Measurements from ENCODE around the gene PLCL1. TPM values are rescaled to one million over a fixed set of nuclear protein-coding genes. Genes with fewer than 3 reads are reported as not detected.

PLCL1 gene
- total and polyA plus RNA-seq, 2 donors (not counting 3 experiments of a cell fraction or from before 2014, with no cell fraction given), result 0.79 to 3.4 TPM

DNA sequence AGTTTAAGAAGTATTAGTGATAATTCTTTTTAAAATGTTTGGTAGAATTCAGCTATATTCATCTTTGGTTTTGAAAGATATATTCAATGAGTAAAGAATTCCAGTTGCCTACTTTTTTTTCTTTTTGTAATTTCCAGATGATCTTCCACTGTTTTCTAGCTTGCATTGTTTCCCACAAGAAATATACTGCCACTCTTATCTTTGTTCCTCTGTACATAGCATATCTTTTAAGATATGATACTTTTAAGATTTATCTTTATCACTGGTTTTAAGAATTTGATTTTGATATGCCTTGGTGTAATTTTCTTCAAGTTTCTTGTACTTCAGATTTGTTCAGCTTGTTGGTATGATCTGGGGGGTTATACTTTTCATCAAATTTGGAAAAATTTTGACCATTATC lies 374.4 kb downstream of the PLCL1 start:
- no peak for FAIRE-seq

DNA sequence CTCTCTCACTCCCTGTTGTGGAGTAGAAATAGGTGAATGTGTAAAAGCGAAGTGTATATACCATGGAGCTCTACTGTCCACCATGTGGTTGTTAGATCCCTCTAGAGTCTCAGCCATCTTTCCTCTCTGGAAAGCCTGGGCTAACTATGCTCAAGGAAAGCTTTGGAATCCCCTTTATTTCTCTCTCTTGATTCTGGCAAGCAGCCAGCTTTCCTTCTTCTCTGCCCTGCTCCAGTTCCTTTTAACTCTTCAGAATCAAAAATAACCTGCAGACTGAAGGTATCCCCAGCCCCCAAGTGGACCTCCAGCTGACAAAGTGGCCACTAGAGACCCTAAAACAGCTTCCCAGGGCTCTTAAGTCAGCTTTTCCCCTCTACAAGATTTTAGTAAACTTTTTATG lies 381.9 kb downstream of the PLCL1 start:
- Histone ChIP-seq H3K9me3 (replicated peaks; ENCODE audit: control insufficient read depth, insufficient read depth, low read length) (no peaks in the 10 kb centered on the region), H3K4me1 (ENCODE audit: control insufficient read depth, extremely low read depth, insufficient read depth, low read length) (no peaks in the 10 kb centered on the region), H3K4me2 (ENCODE audit: insufficient read depth, low read length) (no peak overlapping the region), H3K79me2 (ENCODE audit: control insufficient read depth, insufficient read depth, low read length) (no peaks in the 10 kb centered on the region), H3K27ac (ENCODE audit: insufficient read depth, low read depth, low read length) (no peak overlapping the region), H3K4me3 (replicated peaks in 1 of 3; ENCODE audit: insufficient read depth in 1 of 3, low read depth in 1 of 3, low read length in 3 of 3) (no peak overlapping the region), H3K36me3 (ENCODE audit: control insufficient read depth in 2 of 2, extremely low read depth in 1 of 2, insufficient read depth in 2 of 2, low read length in 2 of 2) (no peaks in the 10 kb centered on the region), H2AFZ (ENCODE audit: low read depth, low read length) (no peak overlapping the region), H3K9ac (replicated peaks; ENCODE audit: extremely low read depth, insufficient read depth, low read length) (no peak overlapping the region), H3K27me3 (ENCODE audit: control insufficient read depth in 2 of 2, insufficient read depth in 2 of 2, low read length in 2 of 2) (no peaks in the 10 kb centered on the region), H3K9me1 (replicated peaks; ENCODE audit: control insufficient read depth, extremely low read depth, insufficient read depth, low read length) (no peaks in the 10 kb centered on the region), H4K20me1 (replicated peaks; ENCODE audit: control insufficient read depth, extremely low read depth, insufficient read depth, low read length) (no peaks in the 10 kb centered on the region)
- intact Hi-C loops (cut with micrococcal nuclease), result no loop called here
- CTCF ChIA-PET, result no interaction called here
- TF ChIP-seq GATA2 (IDR thresholded peaks at IDR 0.05; ENCODE audit: insufficient read depth, insufficient read length, low read depth, low read length) (no peak), FOS (IDR thresholded peaks at IDR 0.05; ENCODE audit: borderline replicate concordance, insufficient read depth, low read length) (no peak), EZH2 (IDR thresholded peaks at IDR 0.05; ENCODE audit: borderline replicate concordance, low read depth, low read length, severe bottlenecking) (no peak), JUN (IDR thresholded peaks at IDR 0.05; ENCODE audit: borderline replicate concordance, insufficient read depth, insufficient read length, low read depth) (no peak), POLR2A (IDR thresholded peaks at IDR 0.05; ENCODE audit: low read depth, low read length) (no peak), MYC (IDR thresholded peaks at IDR 0.05; ENCODE audit: low read depth, low read length) (no peak), POLR2AphosphoS5 (IDR thresholded peaks at IDR 0.05; ENCODE audit: insufficient read depth, low read depth, low read length) (no peak)
- TF ChIP-seq, protein P1, sequence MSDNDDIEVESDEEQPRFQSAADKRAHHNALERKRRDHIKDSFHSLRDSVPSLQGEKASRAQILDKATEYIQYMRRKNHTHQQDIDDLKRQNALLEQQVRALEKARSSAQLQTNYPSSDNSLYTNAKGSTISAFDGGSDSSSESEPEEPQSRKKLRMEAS (IDR thresholded peaks at IDR 0.05; ENCODE audit: insufficient read depth, insufficient read length), result no peak
- TF ChIP-seq, protein P2, sequence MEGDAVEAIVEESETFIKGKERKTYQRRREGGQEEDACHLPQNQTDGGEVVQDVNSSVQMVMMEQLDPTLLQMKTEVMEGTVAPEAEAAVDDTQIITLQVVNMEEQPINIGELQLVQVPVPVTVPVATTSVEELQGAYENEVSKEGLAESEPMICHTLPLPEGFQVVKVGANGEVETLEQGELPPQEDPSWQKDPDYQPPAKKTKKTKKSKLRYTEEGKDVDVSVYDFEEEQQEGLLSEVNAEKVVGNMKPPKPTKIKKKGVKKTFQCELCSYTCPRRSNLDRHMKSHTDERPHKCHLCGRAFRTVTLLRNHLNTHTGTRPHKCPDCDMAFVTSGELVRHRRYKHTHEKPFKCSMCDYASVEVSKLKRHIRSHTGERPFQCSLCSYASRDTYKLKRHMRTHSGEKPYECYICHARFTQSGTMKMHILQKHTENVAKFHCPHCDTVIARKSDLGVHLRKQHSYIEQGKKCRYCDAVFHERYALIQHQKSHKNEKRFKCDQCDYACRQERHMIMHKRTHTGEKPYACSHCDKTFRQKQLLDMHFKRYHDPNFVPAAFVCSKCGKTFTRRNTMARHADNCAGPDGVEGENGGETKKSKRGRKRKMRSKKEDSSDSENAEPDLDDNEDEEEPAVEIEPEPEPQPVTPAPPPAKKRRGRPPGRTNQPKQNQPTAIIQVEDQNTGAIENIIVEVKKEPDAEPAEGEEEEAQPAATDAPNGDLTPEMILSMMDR (IDR thresholded peaks at IDR 0.05; ENCODE audit: extremely low read depth in 1 of 2, insufficient read depth in 1 of 2, low read depth in 1 of 2, low read length in 2 of 2), result no peak
- DNase-seq (ENCODE audit: low read depth, low spot score) (no peak), FAIRE-seq (no peak)
- no TSS peak for BruUV-seq (replicated peaks)
- POLR2A ChIA-PET, result no interaction called here
- dilution Hi-C loops (cut with MboI; ENCODE audit: extremely low pct_ligation_motif_present, low sequenced_read_pairs), result no loop called here

More for the DNA sequence above, 374.4 kb downstream of the PLCL1 start:
- Histone ChIP-seq H3K9me1 (replicated peaks; ENCODE audit: control insufficient read depth, extremely low read depth, insufficient read depth, low read length) (no peaks in the 10 kb centered on the region), H3K36me3 (ENCODE audit: control insufficient read depth in 2 of 2, extremely low read depth in 1 of 2, insufficient read depth in 2 of 2, low read length in 2 of 2) (no peaks in the 10 kb centered on the region), H3K27me3 (ENCODE audit: control insufficient read depth in 2 of 2, insufficient read depth in 2 of 2, low read length in 2 of 2) (no peaks in the 10 kb centered on the region), H3K4me1 (ENCODE audit: control insufficient read depth, extremely low read depth, insufficient read depth, low read length) (no peaks in the 10 kb centered on the region), H3K4me2 (ENCODE audit: insufficient read depth, low read length) (no peak overlapping the region), H3K9ac (replicated peaks; ENCODE audit: extremely low read depth, insufficient read depth, low read length) (no peak overlapping the region), H3K79me2 (ENCODE audit: control insufficient read depth, insufficient read depth, low read length) (no peaks in the 10 kb centered on the region), H2AFZ (ENCODE audit: low read depth, low read length) (no peak overlapping the region), H3K27ac (ENCODE audit: insufficient read depth, low read depth, low read length) (no peak overlapping the region), H3K9me3 (replicated peaks; ENCODE audit: control insufficient read depth, insufficient read depth, low read length) (no peaks in the 10 kb centered on the region), H3K4me3 (replicated peaks in 1 of 3; ENCODE audit: insufficient read depth in 1 of 3, low read depth in 1 of 3, low read length in 3 of 3) (no peak overlapping the region), H4K20me1 (replicated peaks; ENCODE audit: control insufficient read depth, extremely low read depth, insufficient read depth, low read length) (no peaks in the 10 kb centered on the region)
- CTCF ChIA-PET, result interaction anchor here (0.6 to 0.8 kb wide), 2 partner anchors 10 to 196 kb away, joined by 3 to 4 read pairs; no protein-coding TSS in a partner anchor
- TF ChIP-seq FOS (IDR thresholded peaks at IDR 0.05; ENCODE audit: borderline replicate concordance, insufficient read depth, low read length), result no peak
- TF ChIP-seq POLR2AphosphoS5 (IDR thresholded peaks at IDR 0.05; ENCODE audit: insufficient read depth, low read depth, low read length), result no peak
- no peak for TF ChIP-seq GATA2 (IDR thresholded peaks at IDR 0.05; ENCODE audit: insufficient read depth, insufficient read length, low read depth, low read length)
- TF ChIP-seq, protein P2 (IDR thresholded peaks at IDR 0.05; ENCODE audit: extremely low read depth in 1 of 2, insufficient read depth in 1 of 2, low read depth in 1 of 2, low read length in 2 of 2), result no peak
- no peak for TF ChIP-seq EZH2 (IDR thresholded peaks at IDR 0.05; ENCODE audit: borderline replicate concordance, low read depth, low read length, severe bottlenecking)
- dilution Hi-C loops (cut with MboI; ENCODE audit: extremely low pct_ligation_motif_present, low sequenced_read_pairs) (no loop called here), intact Hi-C loops (cut with micrococcal nuclease) (no loop called here)
- POLR2A ChIA-PET, result no interaction called here
- no peak for DNase-seq (ENCODE audit: low read depth, low spot score)
- BruUV-seq (replicated peaks), result no TSS peak
